Suprapubic skin (tissue), 3 donors: ENCODE results near the gene RICTOR.

Experiments
- POLR2AphosphoS5 ChIP-seq, 3 donors: sonication (generic); formaldehyde crosslinking; IDR thresholded peaks; one replicate each; pipeline ENCODE4 v1.6.1; 2017; ENCODE audit warnings: antibody characterized with exemption in 3 of 3
- TF ChIP-seq, protein P1 (sequence below), 2 donors: fragments of 200-600 bp in 1 of 2; fragments of 450-650 bp in 1 of 2; sonication (generic) in 1 of 2; IDR thresholded peaks; one replicate each; pipeline ENCODE4 v1.5.1; 2016 to 2019; ENCODE audit warnings: antibody characterized with exemption in 2 of 2, mild to moderate bottlenecking in 1 of 2, moderate library complexity in 1 of 2

DNA sequence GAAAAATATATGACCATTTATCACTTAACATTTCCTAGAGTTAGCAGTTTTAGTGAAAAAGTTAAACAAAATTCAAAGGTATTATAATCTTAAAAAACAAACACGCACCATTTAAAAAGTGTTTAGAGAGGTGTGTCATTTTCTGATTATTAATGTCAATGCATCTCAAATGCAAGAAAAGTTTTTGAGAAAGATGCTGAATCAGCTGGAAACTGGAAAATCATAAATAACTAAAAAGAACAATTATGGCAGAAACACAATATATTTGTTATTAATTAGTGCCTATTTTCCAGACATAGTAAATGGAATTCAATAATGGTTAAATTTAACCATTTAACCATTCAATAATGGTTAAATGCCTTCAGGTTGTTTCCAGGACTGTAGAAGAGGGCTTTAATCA, 64.9 kb downstream of the RICTOR start:
- TF ChIP-seq, protein P1, sequence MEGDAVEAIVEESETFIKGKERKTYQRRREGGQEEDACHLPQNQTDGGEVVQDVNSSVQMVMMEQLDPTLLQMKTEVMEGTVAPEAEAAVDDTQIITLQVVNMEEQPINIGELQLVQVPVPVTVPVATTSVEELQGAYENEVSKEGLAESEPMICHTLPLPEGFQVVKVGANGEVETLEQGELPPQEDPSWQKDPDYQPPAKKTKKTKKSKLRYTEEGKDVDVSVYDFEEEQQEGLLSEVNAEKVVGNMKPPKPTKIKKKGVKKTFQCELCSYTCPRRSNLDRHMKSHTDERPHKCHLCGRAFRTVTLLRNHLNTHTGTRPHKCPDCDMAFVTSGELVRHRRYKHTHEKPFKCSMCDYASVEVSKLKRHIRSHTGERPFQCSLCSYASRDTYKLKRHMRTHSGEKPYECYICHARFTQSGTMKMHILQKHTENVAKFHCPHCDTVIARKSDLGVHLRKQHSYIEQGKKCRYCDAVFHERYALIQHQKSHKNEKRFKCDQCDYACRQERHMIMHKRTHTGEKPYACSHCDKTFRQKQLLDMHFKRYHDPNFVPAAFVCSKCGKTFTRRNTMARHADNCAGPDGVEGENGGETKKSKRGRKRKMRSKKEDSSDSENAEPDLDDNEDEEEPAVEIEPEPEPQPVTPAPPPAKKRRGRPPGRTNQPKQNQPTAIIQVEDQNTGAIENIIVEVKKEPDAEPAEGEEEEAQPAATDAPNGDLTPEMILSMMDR (IDR thresholded peaks at IDR 0.05), result no peak
- TF ChIP-seq POLR2AphosphoS5 (IDR thresholded peaks at IDR 0.05), result no peak
